ENCODE results near the gene KRTAP4-6.

KRTAP4-6 gene

DNA sequence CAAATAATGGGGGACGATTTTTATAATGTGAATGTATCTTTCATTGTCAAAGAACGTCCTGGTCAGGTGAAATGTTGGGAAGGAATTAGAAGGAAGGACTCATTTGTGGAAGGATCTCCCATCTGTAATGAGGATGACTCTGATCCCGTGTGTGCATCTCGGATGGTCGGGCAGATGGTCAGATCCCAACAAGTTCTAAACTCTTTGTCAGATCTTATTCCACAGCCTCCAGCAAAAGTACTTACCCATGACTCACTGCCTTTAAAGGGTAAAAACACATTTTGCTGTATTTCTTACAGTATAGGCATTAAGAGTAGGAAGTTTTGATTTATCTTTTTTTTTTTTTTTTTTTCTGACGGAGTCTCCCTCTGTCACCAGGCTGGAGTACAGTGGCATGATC lies 41.9 kb downstream of the KRTAP4-6 start:
- no peak overlapping the region for H3K4me3 ChIP-seq (ENCODE audit: control insufficient read depth, low read depth, low read length)
- peak; percentile 47 for DNase-seq (ENCODE audit: low read depth)
- TF ChIP-seq, protein P1, sequence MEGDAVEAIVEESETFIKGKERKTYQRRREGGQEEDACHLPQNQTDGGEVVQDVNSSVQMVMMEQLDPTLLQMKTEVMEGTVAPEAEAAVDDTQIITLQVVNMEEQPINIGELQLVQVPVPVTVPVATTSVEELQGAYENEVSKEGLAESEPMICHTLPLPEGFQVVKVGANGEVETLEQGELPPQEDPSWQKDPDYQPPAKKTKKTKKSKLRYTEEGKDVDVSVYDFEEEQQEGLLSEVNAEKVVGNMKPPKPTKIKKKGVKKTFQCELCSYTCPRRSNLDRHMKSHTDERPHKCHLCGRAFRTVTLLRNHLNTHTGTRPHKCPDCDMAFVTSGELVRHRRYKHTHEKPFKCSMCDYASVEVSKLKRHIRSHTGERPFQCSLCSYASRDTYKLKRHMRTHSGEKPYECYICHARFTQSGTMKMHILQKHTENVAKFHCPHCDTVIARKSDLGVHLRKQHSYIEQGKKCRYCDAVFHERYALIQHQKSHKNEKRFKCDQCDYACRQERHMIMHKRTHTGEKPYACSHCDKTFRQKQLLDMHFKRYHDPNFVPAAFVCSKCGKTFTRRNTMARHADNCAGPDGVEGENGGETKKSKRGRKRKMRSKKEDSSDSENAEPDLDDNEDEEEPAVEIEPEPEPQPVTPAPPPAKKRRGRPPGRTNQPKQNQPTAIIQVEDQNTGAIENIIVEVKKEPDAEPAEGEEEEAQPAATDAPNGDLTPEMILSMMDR (conservative IDR thresholded peaks at IDR 0.05; ENCODE audit: control insufficient read depth, insufficient read depth, low read depth, low read length), result no peak

DNA sequence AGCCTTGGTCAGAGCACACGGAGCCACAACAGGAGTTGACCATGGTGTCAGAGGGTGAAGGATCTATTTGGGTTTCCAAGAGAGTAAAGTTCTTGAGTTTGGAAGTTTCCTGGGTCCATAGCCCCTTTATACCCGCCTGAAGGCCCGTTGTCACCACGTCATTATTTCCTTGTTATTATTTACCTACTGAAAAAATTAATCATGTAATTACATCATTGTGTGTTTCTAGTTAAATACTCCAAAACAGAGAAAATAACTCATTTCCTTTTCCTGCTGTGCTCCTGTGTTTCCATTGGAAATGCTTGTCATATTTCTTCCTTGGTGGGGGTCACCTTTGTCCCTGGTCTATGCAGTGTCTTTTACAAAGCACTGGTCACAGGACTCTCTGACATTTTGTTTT lies 42.3 kb downstream of the KRTAP4-6 start, which contains the start of gene KRTAP4-8:
Gene KRTAP4-8 (minus strand): TSS at position 101 of the 400 bp plus-strand sequence. CDS start 58 bp downstream, at position 43.
- DNase-seq (ENCODE audit: low read depth), result no peak
- TF ChIP-seq, protein P1 (conservative IDR thresholded peaks at IDR 0.05; ENCODE audit: control insufficient read depth, insufficient read depth, low read depth, low read length), result no peak
- H3K4me3 ChIP-seq (ENCODE audit: control insufficient read depth, low read depth, low read length), result no peak within 1 kb of the TSS

DNA sequence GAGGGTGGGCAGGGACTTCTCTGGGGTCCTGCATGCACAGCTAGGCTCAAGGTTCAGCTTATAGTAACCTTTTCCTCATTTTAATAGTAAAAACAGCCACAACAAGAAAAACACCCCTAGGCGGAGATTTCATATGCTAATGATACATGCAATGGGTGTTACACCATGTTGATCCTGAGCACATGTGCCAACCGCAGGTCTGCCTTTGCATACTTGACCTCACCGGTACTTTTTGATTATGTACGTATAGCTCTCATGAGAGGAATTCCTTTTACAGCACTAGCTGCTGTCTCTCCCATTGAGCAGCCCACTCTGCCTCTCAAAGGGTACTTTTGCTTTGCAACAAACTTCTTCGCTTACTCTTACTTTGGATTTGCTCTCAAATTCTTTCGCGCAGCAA lies 44.3 kb downstream of the KRTAP4-6 start:
- DNase-seq (ENCODE audit: low read depth), result no peak
- TF ChIP-seq, protein P1 (conservative IDR thresholded peaks at IDR 0.05; ENCODE audit: control insufficient read depth, insufficient read depth, low read depth, low read length), result no peak
- H3K4me3 ChIP-seq (ENCODE audit: control insufficient read depth, low read depth, low read length), result no peak overlapping the region

Measured in fibroblast of mammary gland (primary cell).